OCI-LY1 (cell line): Measurements from ENCODE around the gene NRAS.
"Not testable (repeated sequence)": the region's sequence is repeated elsewhere in the genome, so short reads cannot be mapped to it uniquely, and the experiment has no call there.

Source experiments
- H2AFZ ChIP-seq: fragments of 200-600 bp; sonication (generic), shearing (Covaris generic); 2 replicates; pipeline ENCODE4 v1.6.0; 2014; ENCODE audit warnings: antibody characterized with exemption, mild to moderate bottlenecking, low read length
- H3F3A ChIP-seq: fragments of 200-600 bp; sonication (generic), shearing (Covaris generic); 2 replicates; pipeline ENCODE4 v1.6.0; 2014; ENCODE audit warnings: mild to moderate bottlenecking, antibody characterized with exemption, low read length, moderate library complexity; ENCODE audit not compliant: insufficient read depth
- H3K27ac ChIP-seq: fragments of 200-600 bp; sonication (generic); 2 replicates; pipeline ENCODE4 v1.5.1; 2014; ENCODE audit warnings: low read length, mixed run types, mild to moderate bottlenecking, low read depth; ENCODE audit not compliant: poor library complexity, severe bottlenecking
- H3K27me3 ChIP-seq: fragments of 200-600 bp; sonication (generic); 2 replicates; pipeline ENCODE4 v1.6.0; 2014; ENCODE audit warnings: antibody characterized with exemption, mild to moderate bottlenecking, low read length, moderate library complexity; ENCODE audit not compliant: insufficient read depth
- H3K36me3 ChIP-seq: fragments of 200-600 bp; sonication (generic); 2 replicates; pipeline ENCODE4 v1.6.1; 2014; ENCODE audit warnings: mild to moderate bottlenecking, antibody characterized with exemption, low read length, moderate library complexity, mixed read lengths; ENCODE audit not compliant: insufficient read depth
- H3K4me1 ChIP-seq: fragments of 200-600 bp; sonication (generic); 2 replicates; pipeline ENCODE4 v1.5.1; 2014; ENCODE audit warnings: mild to moderate bottlenecking, low read length, moderate library complexity; ENCODE audit not compliant: insufficient read depth, severe bottlenecking
- H3K4me2 ChIP-seq: fragments of 200-600 bp; sonication (generic), shearing (Covaris generic); 2 replicates; pipeline ENCODE4 v1.6.1; 2014; ENCODE audit warnings: low read length
- H3K4me3 ChIP-seq: fragments of 200-600 bp; sonication (generic); 2 replicates; pipeline ENCODE4 v1.5.1; 2014; ENCODE audit warnings: low read length, low read depth, mild to moderate bottlenecking, mixed read lengths; ENCODE audit not compliant: poor library complexity, severe bottlenecking
- H3K79me2 ChIP-seq: fragments of 200-600 bp; shearing (Covaris generic); 2 replicates; pipeline ENCODE4 v1.6.1; 2016; ENCODE audit warnings: mixed run types, low read length, mixed read lengths; ENCODE audit not compliant: insufficient read depth
- H3K9ac ChIP-seq: fragments of 200-600 bp; sonication (generic), shearing (Covaris generic); 2 replicates; pipeline ENCODE4 v1.6.1; 2014; ENCODE audit warnings: mild to moderate bottlenecking, low read length, mixed read lengths
- H3K9me2 ChIP-seq: fragments of 200-600 bp; sonication (generic), shearing (Covaris generic); 2 replicates; pipeline ENCODE4 v1.6.1; 2014; ENCODE audit warnings: low read depth, mild to moderate bottlenecking, low read length, mixed read lengths
- H3K9me3 ChIP-seq: fragments of 200-600 bp; shearing (Covaris generic); 2 replicates; pipeline ENCODE4 v1.6.1; 2014; ENCODE audit warnings: low read length, mixed read lengths
- H4K20me1 ChIP-seq: fragments of 200-600 bp; sonication (generic), shearing (Covaris generic); 2 replicates; pipeline ENCODE4 v1.6.0; 2016; ENCODE audit warnings: mild to moderate bottlenecking, low read length; ENCODE audit not compliant: insufficient read depth
- CTCF ChIP-seq: fragments of 200-600 bp; sonication (generic), shearing (Covaris generic); IDR thresholded peaks from 2 replicates; pipeline ENCODE4 v1.5.1; 2017; ENCODE audit warnings: mild to moderate bottlenecking, antibody characterized with exemption, low read length, moderate library complexity, mixed read lengths
- EZH2 ChIP-seq: fragments of 200-600 bp; sonication (generic), shearing (Covaris generic); IDR thresholded peaks from 2 replicates; pipeline ENCODE4 v1.8.0; 2017; ENCODE audit warnings: borderline replicate concordance, mixed run types, mild to moderate bottlenecking, antibody characterized with exemption, low read length, moderate library complexity, mixed read lengths

The NRAS gene

GRCh38 chr1:114755006-114755931 is 38.7 kb upstream of the NRAS start:
- H3K27ac ChIP-seq, result peak overlapping the region; percentile 94
- TF ChIP-seq CTCF (no peak), EZH2 (no peak)
- H3K27me3 ChIP-seq, result no peaks in the 10 kb centered on the region
- peaks cover 70% of the 10 kb centered on the region for H3K79me2 ChIP-seq
- H4K20me1 ChIP-seq, result peaks cover 13% of the 10 kb centered on the region
- H3K36me3 ChIP-seq, result peaks cover 41% of the 10 kb centered on the region; the same call in 1 of the 2 replicates
- H3K4me2 ChIP-seq, result peak overlapping the region; percentile 86
- H3K9ac ChIP-seq, result peak overlapping the region; percentile 99
- peak overlapping the region; percentile 96 for H3K4me3 ChIP-seq
- H2AFZ ChIP-seq, result no peak overlapping the region
- H3K9me2 ChIP-seq, result no peaks in the 10 kb centered on the region
- peaks cover 63% of the 10 kb centered on the region for H3K4me1 ChIP-seq
- H3K9me3 ChIP-seq, result no peaks in the 10 kb centered on the region
- no peaks in the 10 kb centered on the region for H3F3A ChIP-seq

- peaks cover 56% of the 10 kb centered on the region for H3K36me3 ChIP-seq
- not testable (repeated sequence) for H3K27me3 ChIP-seq, H3K9me2 ChIP-seq, H3F3A ChIP-seq, H2AFZ ChIP-seq, H3K27ac ChIP-seq, H3K9ac ChIP-seq, H3K9me3 ChIP-seq
- H3K4me2 ChIP-seq, result peak overlapping the region; percentile 86; the same call in 1 of the 2 replicates
- H3K4me3 ChIP-seq, result peak overlapping the region; percentile 96
- peaks cover 17% of the 10 kb centered on the region for H4K20me1 ChIP-seq
- H3K4me1 ChIP-seq, result peaks cover 63% of the 10 kb centered on the region
- peaks cover 86% of the 10 kb centered on the region for H3K79me2 ChIP-seq
These were observed 37.1 kb upstream of the NRAS start for GRCh38 chr1:114753702-114754101.

- Histone ChIP-seq H3K27me3 (no peaks in the 10 kb centered on the region), H2AFZ (no peak overlapping the region), H3K4me1 (peaks cover 58% of the 10 kb centered on the region), H3K9me2 (no peaks in the 10 kb centered on the region), H3K9ac (no peak overlapping the region), H3K79me2 (peaks cover 91% of the 10 kb centered on the region), H3K4me3 (no peak overlapping the region), H3K9me3 (no peaks in the 10 kb centered on the region), H3K27ac (no peak overlapping the region), H3F3A (no peaks in the 10 kb centered on the region), H4K20me1 (peaks cover 17% of the 10 kb centered on the region), H3K4me2 (no peak overlapping the region), H3K36me3 (peaks cover 62% of the 10 kb centered on the region)
- no peak for TF ChIP-seq CTCF
- TF ChIP-seq EZH2, result no peak
These were observed 36.6 kb upstream of the NRAS start for GRCh38 chr1:114753143-114753542.
